ENCODE results near the gene P2RY6. TPM values are rescaled to one million over a fixed set of nuclear protein-coding genes. Genes with fewer than 3 reads are reported as not detected.
A peak's percentile ranks its signal among the peaks of the same experiment; 100 is the strongest.

The P2RY6 gene
- total RNA-seq, 1 donor from 2014 or later = 3.6 TPM

DNA sequence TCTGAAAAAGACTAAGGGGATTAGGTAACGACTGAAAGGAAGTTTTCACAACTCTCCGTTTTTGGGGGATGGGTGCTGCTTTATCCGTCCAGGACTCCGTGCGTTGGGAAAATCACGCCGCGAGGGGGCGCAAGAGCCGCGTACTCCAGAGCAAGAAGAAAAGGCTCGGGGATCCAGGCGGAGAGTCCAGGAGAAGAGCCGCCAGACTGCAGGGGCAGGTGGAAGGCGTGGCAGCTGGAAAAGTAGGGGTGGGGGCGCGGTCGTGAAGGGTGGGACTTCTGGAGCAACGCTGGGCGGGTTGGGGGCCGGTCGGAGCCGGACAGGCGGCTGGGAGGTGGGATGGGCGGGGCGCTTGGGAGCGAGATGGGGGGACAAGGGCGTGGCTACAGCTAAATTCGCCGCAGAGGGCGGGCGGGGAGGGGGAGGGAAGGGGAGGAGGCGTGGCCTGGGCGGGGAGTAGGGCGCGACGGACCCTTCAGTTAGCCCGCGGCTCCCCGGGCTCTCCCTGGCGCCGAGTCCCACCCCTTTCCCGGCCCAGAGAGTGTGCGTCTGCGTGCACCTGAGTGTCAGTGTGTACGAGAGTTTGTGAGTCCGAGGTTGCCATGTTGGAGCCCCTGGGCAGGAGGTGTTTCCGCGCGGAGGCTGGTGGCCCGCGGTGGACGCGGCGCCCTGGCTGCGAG lies 35.3 kb downstream of the P2RY6 start:
- ATAC-seq (peak; percentile 82), DNase-seq (ENCODE audit: low spot score) (peak; percentile 100)
- intact Hi-C loops (cut with DNase I) = loop anchor here (2.0 kb wide), 1 partner anchor 27 kb away; no protein-coding TSS in a partner anchor

DNA sequence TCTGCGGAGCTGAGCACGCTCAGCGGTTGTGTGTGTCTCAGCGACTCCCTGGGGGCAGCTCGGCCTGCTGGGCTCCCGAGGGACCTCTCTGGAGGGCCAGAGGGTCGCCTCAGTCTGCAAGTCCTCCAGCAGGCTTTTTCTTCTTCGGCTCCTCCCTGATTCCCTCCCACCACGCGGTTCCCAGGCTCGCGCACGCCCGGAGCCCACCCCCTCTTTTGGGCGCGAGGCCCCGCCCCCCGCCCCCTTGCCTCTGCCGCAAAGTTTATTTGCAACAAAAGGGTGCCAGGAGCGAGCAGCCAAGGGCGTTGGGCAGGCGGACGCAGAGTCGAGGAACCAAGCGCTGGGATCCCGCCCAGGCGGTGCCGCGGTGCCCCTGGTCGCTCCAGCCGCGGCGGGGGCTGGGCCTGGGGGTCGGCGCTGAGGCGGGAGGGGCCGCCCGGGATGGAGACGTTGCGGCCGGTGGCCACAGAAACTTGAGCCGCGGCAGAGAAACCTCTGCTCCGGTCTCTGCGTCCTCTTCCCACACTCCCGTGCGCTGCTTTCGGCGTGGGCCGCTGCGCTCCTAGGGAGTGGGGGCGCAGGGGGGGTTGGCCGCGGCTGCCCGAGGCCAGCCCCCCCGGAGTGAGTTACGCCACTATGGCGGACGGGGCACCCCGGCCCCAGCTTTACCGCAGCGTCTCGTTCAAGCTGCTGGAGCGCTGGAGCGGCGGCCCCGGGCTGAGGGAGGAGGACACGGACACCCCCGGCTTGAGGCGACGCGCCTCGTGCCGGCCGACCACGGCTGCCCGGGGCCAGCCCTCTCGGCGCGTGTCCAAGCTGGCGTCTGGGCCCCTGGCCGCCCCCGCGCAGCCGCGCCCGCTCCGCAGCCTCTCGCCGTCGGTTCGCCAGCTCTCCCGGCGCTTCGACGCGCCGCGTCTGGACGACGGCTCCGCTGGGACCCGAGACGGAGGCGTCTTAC lies 36.1 kb downstream of the P2RY6 start, which contains the start of gene ARHGEF17:
TSS of gene ARHGEF17 (plus strand) at position 274 of the 958 bp plus-strand sequence. CDS start at position 637, 363 bp downstream.
- DNase-seq (ENCODE audit: low spot score) (peak; percentile 88), ATAC-seq (peak; percentile 62)
- intact Hi-C loops (cut with DNase I) = no loop called here

DNA sequence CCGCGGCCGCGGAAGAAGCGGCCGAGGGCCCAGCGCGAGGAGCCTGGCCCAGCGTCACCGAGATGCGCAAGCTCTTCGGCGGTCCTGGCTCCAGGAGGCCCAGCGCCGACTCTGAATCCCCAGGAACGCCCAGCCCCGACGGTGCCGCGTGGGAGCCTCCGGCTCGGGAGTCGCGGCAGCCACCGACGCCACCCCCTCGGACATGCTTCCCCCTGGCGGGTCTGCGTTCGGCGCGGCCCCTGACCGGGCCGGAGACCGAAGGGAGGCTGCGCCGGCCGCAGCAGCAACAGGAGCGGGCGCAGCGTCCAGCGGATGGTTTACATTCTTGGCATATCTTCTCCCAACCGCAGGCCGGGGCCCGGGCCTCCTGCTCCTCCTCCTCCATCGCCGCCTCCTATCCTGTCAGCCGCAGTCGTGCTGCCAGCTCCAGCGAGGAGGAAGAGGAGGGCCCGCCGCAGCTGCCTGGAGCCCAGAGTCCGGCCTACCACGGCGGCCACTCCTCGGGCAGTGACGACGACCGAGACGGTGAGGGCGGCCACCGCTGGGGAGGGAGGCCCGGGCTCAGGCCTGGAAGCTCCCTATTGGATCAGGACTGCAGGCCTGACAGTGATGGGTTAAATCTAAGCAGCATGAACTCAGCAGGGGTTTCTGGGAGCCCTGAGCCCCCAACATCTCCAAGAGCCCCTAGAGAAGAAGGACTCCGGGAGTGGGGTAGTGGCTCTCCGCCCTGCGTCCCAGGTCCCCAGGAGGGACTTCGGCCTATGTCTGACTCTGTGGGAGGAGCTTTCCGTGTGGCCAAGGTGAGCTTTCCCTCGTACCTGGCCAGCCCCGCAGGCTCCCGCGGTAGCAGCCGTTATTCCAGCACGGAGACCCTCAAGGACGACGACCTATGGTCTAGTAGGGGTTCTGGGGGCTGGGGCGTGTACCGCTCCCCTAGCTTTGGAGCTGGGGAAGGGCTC lies 37.1 kb downstream of the P2RY6 start:
- DNase-seq (ENCODE audit: low spot score) = peak; percentile 93
- intact Hi-C loops (cut with DNase I) = no loop called here
- peak; percentile 80 for ATAC-seq

DNA sequence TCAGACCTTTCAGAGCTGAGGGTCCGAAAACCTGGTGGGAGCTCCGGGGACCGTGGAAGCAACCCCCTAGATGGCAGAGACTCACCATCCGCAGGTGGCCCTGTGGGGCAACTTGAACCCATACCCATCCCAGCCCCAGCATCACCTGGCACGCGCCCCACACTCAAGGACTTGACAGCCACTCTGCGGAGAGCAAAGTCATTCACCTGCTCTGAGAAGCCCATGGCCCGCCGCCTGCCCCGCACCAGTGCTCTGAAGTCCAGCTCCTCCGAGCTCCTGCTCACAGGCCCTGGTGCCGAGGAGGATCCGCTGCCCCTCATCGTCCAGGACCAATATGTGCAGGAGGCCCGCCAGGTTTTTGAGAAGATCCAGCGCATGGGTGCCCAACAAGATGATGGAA lies 37.9 kb downstream of the P2RY6 start:
- ATAC-seq (no peak), DNase-seq (ENCODE audit: low spot score) (no peak)
- intact Hi-C loops (cut with DNase I) = no loop called here

DNA sequence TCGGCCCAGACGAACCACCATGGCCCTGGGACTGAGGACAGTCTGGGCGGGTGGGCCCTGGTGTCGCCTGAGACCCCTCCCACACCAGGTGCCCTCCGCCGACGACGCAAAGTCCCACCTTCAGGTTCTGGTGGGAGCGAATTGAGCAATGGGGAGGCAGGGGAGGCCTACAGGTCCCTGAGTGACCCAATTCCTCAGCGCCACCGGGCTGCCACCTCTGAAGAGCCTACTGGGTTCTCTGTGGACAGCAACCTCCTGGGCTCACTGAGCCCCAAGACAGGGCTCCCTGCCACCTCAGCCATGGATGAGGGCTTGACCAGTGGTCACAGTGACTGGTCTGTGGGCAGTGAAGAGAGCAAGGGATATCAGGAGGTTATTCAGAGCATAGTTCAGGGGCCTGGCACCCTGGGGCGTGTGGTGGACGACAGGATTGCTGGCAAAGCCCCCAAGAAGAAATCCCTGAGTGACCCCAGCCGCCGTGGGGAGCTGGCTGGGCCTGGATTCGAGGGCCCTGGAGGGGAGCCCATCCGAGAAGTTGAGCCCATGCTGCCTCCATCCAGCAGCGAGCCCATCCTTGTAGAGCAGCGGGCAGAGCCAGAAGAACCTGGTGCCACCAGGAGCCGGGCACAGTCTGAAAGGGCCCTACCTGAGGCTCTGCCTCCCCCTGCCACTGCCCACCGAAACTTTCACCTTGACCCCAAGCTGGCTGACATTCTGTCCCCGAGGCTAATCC lies 38.7 kb downstream of the P2RY6 start:
- intact Hi-C loops (cut with DNase I) = no loop called here
- no peak for DNase-seq (ENCODE audit: low spot score)
- no peak for ATAC-seq

DNA sequence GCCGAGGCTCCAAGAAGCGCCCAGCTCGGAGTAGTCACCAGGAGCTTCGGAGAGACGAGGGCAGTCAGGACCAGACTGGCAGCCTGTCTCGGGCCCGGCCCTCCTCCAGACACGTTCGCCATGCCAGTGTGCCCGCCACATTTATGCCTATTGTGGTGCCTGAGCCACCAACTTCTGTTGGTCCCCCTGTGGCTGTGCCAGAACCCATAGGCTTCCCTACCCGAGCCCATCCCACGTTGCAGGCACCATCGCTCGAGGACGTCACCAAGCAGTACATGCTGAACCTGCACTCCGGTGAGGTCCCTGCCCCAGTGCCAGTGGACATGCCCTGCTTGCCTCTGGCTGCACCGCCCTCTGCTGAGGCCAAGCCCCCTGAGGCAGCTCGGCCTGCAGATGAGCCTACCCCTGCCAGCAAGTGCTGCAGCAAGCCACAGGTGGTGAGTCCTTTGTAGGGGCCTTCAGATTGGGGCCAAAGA lies 39.3 kb downstream of the P2RY6 start:
- ATAC-seq (no peak), DNase-seq (ENCODE audit: low spot score) (no peak)
- intact Hi-C loops (cut with DNase I) = no loop called here

DNA sequence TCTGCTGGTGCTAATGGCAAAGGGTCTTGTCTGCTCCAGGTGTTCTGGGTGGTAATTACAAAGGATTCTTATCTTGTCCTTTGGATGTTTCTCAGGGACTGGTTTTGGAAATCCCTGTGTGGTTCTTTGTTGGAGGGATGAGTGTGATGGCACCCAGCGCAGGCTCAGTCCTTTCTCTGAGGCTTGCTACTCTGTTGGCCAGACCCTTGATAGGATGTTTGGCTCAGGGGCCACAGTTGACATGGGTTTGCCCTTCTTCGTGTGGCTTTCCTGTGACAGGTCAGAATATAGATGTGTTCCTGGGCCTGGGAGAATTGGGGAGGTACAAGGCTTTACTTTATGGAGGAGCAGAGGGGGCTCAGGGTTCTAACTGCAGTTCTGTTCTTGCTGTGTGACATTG lies 39.9 kb downstream of the P2RY6 start:
- ATAC-seq = no peak
- no peak for DNase-seq (ENCODE audit: low spot score)
- intact Hi-C loops (cut with DNase I) = no loop called here

DNA sequence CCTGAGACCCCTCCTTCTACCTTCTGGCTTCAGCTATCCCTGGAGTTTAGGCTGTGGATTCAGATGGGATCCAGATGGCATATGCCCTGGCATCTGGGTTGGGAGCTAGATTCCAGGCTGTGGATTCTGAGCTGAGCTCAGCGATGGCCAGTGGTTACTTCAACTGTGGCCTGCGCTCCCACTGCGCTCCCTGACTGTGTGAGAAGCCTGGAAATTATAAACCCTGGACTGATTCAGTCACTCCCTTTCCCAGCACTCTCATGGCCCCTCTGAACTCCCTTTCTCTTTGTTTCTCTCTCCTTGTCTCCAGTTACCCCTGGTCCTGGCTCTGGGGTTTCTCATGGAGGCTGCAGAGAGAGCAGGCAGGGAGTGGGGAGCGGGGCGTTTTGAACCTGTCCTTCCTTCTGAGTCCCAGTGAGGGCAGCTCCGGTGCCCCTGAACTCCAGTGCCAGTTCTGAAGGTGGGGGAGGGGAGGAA lies 40.8 kb downstream of the P2RY6 start:
- DNase-seq (ENCODE audit: low spot score) (no peak), ATAC-seq (no peak)
- intact Hi-C loops (cut with DNase I) = no loop called here

DNA sequence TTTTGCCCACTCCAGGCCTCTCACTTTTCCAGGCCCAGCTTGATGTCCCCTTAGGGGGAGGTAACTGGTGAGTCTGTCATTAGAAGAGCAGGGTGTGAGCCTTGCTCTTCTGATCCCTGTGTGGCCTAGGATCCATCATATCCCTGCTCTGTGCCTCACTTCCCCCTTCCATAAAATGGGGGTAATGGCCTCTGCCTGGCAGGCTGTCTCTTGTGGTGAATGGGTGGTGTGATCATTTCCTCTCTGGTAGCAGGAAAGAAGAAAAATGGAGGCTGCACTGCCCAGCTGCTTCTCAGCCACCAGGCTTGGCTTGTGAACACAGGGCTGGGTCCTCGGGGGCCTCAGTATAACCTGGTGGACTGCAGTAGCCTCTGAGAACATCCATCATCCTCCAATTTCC lies 41.5 kb downstream of the P2RY6 start:
- intact Hi-C loops (cut with DNase I) = no loop called here
- ATAC-seq (no peak), DNase-seq (ENCODE audit: low spot score) (no peak)

DNA sequence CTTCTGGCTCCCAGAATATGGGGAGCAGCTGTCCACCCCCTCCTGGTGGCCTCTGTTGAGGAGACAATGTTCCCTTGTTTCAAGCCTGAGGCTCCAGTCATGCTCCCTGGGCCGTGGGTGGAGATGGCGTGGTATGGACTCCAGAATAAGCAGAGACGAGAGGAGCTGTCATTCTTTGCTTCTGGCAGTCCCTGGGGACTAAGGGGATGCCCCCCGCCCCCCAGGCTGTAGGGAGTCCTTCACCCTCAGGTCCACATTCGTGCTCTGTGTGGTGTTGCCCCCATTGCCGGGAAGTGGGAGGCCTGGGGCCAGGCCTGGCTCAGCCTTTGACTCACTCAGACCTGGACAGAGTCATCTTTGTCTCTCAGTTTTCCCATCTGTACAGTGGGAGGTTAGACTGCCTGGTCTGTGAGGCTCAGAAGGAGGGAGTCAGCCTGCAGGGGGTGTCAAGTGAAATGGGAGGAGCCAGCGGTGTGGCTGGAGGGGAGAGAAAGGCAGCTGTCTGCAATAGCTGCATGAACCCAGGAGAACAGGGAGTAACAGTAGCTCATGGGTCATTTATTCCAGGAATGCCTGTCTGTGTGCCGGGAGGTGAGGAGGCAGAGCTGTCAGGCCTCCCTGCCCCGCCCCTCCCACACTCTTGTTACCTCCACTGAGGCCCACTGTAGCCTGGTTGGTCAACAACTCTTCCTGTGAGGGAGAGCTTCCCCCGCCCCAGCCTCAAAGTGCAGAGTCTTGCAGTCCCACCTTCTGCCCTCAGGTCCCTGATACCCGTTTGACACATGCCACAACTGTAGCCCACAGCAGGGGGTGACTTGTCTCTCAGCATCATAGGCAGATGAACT lies 42.2 kb downstream of the P2RY6 start:
- ATAC-seq (peak; percentile 47), DNase-seq (ENCODE audit: low spot score) (peak; percentile 81)
- intact Hi-C loops (cut with DNase I) = no loop called here

DNA sequence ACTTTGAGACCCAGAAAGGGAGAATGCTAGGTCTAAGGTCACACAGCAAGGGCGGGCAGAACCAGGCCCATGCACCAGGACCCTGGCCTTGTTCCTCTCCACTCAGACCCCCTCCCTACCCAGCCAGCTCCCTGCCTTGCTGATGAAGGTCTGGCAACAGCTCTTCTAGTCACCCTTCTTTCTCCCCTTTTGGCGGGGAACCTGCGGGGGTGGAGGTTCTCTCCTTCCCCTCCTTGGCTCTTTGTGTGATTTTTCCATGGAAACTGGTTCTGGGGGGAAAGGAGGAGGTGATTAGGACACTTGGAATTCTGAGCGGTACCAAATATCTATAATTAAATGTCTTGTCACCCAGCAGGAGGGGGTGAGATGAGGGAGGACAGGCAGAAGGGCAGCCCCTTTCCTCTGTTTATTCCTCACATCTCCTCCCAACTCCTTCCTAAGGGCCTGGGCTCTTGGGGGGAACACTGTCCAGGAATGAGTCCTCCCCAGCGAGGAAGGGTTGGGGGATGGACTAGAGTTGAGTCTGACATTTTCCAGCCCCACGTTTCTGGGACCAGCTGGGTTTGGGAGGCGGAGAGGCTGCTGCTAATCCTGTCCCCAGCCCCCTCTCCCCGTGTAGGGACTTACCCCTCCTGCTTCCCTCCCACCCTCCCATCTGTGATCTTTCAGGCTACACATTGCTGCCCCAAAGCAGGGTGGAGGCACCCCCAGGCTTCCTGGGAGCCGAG lies 43.3 kb downstream of the P2RY6 start:
- ATAC-seq (no peak), DNase-seq (ENCODE audit: low spot score) (no peak)
- intact Hi-C loops (cut with DNase I) = no loop called here

DNA sequence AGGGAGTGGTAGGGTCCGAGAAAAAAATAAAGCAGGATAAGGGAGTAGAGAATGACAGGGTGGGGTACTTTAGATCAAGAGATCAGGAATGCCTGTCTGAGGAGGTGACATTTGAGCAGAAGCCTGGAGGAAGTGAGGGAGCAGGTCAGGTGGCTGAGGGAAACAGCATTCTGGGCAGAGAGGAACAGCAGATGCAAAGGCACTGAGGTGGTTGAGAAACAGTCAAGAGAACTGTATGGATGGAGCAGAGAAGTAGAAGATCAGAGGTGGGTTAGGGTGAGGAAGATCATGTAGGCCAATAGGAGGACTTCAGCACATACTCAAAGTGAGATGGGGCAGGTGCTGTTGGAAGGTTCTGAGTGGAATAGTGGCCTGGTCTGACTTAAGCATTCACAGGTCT lies 44.3 kb downstream of the P2RY6 start:
- DNase-seq (ENCODE audit: low spot score) (no peak), ATAC-seq (no peak)
- intact Hi-C loops (cut with DNase I) = no loop called here

DNA sequence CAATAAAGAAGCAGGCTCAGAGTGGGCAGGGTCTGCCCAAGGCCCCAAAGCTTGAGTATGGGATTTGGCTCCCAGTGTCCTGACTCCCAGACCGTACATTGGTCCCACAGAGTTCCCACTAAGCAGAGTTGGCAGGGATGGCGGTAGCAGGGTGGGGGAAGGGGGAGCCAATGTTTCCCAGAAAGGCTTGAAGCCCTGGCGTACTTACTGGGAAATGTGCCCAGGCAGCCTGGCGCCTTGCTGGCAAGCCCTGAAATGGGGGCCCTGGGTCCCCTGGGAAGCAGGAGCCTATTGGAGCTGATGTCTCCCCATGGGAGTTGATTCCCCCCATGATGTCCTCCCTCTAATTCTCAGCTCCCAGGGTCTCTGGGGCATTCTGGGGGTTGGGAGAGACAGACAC lies 45.2 kb downstream of the P2RY6 start:
- no peak for ATAC-seq
- intact Hi-C loops (cut with DNase I) = no loop called here
- DNase-seq (ENCODE audit: low spot score) = peak; percentile 85

DNA sequence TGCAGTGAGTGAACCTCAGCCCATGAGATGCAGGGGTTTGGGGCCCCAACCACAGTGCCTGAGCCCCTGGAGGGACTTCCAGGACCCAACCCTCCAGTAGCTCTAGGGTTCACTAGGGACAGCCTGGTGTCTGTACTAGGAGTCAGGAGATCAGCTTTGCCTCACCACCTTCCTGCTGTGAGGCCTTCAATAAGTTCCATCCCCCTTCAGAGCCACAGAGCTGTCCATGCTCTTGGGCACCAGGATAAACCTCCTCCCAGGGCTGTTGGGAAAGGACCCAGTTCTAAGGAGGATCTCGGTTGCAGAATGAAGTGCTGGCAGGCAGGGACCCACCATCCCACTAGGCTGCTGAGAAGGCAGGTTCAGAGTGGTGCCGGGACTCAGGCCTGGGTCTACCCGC lies 45.7 kb downstream of the P2RY6 start:
- ATAC-seq = no peak
- no peak for DNase-seq (ENCODE audit: low spot score)

DNA sequence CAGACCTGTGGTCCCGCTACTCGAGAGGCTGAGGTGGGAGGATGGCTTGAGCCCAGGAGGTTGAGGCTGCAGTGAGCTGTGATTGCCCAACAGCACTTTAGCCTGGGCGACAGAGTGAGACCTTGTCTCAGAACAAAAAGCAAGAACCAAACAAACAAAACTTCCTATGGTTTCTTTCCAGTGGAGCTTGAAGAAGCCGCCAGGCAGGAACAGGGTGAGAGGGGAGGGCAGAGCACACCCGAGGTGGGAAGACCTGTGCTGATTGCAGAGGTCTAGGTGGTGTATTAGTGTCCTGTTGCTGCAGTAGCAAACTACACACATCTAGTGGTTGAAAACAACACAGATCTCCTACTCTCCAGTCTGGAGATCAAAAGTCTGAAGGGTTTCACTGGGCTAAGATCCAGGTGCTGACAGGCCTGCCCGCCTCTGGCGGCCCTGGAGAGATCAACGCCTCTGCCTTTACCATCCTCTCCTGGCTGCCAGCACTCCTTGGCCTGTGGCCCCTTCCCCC lies 46.4 kb downstream of the P2RY6 start:
- intact Hi-C loops (cut with DNase I) = no loop called here
- no peak for DNase-seq (ENCODE audit: low spot score)
- no peak for ATAC-seq

More for the DNA sequence above, 45.7 kb downstream of the P2RY6 start:
- intact Hi-C loops (cut with DNase I) = no loop called here

Measured in sciatic nerve (tissue), 2 donors.